DOHH2 (cell line): Measurements from ENCODE around the gene NEURL1.

Source experiments
- CTCF ChIP-seq: fragments of 200-600 bp; sonication (generic); IDR thresholded peaks from one replicate; pipeline ENCODE4 v1.5.1; 2014; ENCODE audit warnings: antibody characterized with exemption, mild to moderate bottlenecking, low read depth, low read length; ENCODE audit not compliant: poor library complexity, severe bottlenecking
- EZH2phosphoT487 ChIP-seq: fragments of 200-600 bp; sonication (generic); IDR thresholded peaks from 2 replicates; pipeline ENCODE4 v1.6.1; 2017; ENCODE audit warnings: borderline replicate concordance, mild to moderate bottlenecking, antibody characterized with exemption, low read length, moderate library complexity, mixed read lengths

- TF ChIP-seq CTCF, result no peak
- TF ChIP-seq EZH2phosphoT487, result no peak
These were observed 40.3 kb downstream of the NEURL1 start for GRCh38 chr10:103533827-103534226.
